PC-9 (cell line): ENCODE measurements around the gene PFN2.

Experiments
- CTCF ChIP-seq: fragments of 200-600 bp; sonication (generic); conservative IDR thresholded peaks from 2 replicates; pipeline ENCODE4 v1.6.1; 2017; ENCODE audit warnings: mixed run types, antibody characterized with exemption, mild to moderate bottlenecking, moderate library complexity
- EZH2 ChIP-seq: fragments of 200-600 bp; sonication (generic); IDR thresholded peaks from 2 replicates; pipeline ENCODE4 v1.8.0; 2017; ENCODE audit warnings: antibody characterized with exemption, low read depth

- TF ChIP-seq CTCF = no peak
- TF ChIP-seq EZH2 = no peak
Measured at GRCh38 chr3:149983628-149984027, 12.9 kb upstream of the PFN2 start.
